Left ventricle myocardium superior (tissue), 1 donor: ENCODE results near the gene SPAG7. TPM values are rescaled to one million over a fixed set of nuclear protein-coding genes. Genes with fewer than 3 reads are reported as not detected.

ENCODE experiments used
- ATAC-seq: fragments of 200-7000 bp; cut with Tn5 transposase; one replicate; pipeline ENCODE4 v1.9.1; 2020; ENCODE audit warnings: mild to moderate bottlenecking, moderate library complexity
- DNase-seq: peaks from one replicate; pipeline ENCODE4 v3.0.0-alpha.2; 2020
- intact Hi-C: fragments of 100-400 bp; cut with micrococcal nuclease; formaldehyde crosslinking; loops from one replicate; pipeline ENCODE4 v1.11.0; 2022
- total RNA-seq: library from RNA; stranded (reverse); fragmentation: NEBNext Ultra II Directional; extraction: Animal tissue kit (Norgen Biotek cat#: 25700); gene quantifications from one replicate; pipeline ENCODE4 v1.2.1, GENCODE V29; 2021
- donor health status: DM: no; HTN: yes; CAD: no; lungs with severe emphysema.

Gene SPAG7
- total RNA-seq, 1 donor from 2014 or later = 151 TPM

DNA sequence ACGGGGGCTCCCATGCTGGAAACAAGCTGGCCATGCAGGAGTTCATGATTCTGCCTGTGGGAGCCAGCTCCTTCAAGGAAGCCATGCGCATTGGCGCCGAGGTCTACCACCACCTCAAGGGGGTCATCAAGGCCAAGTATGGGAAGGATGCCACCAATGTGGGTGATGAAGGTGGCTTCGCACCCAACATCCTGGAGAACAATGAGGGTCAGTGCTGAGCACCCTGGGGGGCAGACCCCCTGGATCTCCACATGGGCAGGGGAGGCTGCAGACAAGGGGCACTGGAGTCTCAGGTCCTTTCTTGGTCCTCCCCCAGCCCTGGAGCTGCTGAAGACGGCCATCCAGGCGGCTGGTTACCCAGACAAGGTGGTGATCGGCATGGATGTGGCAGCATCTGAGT is 12.5 kb downstream of the SPAG7 start:
- intact Hi-C loops = no loop called here
- no peak for DNase-seq
- ATAC-seq = no peak

DNA sequence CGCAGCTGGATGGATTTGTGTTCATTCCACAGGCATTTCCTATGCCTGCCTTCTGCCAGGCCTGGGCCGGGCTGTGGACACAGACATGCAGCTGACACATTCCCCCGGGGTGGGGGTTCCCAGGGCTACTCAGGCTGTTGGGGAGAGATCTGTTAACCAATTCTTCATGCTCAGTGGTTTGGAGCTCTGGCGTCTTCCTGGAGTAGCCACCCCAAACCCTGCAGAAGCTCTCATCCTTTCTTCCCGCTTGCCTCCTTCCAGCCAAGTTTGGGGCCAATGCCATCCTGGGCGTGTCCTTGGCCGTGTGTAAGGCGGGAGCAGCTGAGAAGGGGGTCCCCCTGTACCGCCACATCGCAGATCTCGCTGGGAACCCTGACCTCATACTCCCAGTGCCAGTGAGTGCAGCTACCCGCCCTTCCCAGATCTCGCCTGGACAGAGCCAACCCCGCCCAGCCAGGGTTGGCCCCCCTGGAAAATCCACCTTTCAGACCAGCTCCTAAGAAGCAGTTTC is 14.1 kb downstream of the SPAG7 start:
- ATAC-seq = no peak
- intact Hi-C loops = no loop called here
- no peak for DNase-seq

DNA sequence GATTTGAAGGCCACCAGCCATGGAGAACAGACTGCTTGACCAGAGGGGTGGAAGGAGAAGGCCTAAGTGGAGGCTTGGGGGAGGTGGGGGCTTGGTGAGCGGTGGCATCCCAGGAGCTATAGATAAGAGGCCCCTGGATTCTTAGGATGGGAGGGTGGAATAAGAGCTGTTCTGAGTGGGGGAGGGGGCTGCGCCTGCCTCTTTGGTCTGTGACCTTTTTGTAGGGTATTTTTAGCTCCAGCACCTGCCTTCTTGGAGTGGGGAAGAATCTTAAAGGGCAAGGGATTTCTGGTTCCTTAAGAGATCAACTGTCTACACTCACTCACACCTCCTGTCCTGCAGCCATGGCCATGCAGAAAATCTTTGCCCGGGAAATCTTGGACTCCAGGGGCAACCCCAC is 16.1 kb downstream of the SPAG7 start:
- intact Hi-C loops = no loop called here
- ATAC-seq = no peak
- peak; percentile 49 for DNase-seq

DNA sequence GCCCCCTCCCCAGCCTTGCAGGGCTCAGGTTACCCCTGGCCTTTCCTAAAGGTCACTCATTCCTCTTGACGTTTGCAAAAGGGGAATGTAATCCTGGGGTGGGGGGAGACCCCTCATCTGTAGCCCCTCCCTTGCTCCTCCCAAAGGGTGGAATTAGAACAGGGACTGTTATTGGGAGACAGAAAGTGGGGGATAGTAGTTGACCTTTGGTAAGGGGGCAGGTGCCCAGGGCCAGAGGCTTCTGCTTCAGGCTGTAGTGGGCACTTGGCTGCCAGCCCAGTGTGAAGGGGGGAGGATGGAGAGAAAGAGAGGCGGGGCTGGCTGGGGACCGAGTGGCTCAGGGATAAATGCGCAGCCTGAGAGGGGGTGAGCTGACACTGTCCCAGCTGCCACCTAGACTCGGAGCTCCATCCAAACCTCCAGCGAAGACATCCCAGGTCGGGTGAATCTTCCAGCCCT is 16.8 kb downstream of the SPAG7 start, which contains the start of gene ENO3:
ENO3 (plus strand) TSS at position 374 of the 459 bp plus-strand sequence. CDS start 711 bp downstream, outside the sequence.
- DNase-seq = peak; percentile 66
- intact Hi-C loops = no loop called here
- ATAC-seq = peak; percentile 4

DNA sequence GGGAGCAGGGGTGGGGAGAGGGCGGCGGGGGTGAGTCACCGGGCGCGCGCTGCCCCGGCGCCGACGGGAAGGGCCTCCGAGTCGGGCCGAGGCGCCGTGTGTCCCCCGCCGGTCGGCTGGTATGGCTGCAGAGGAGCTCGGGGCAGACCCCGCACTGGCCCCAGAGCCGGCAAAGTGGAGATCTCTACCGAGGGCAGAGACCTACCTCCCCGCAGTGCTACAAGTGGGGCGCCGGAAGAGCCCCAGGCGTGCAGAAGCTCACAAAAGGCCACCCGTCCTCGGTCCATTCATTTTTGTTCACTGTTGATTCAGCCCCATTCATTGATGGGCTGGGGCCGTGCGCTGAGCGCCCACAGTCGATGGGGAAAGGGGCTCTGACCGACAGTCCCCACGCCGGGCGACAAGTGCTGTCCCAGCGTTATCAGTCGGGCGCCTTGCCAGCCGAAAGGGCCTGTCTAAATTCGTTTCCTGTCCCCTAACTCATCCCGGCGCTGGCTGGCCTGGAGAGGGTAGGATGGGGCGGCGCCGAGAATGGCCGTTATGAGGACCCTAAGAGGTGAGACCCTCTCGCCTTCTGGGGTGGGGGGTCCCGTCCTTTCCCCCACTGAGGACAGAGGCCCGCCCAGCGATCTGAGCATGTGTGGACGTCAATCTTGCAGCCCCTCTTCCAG is 17.4 kb downstream of the SPAG7 start:
- DNase-seq = peak; percentile 87
- peak; percentile 5 for ATAC-seq
- intact Hi-C loops = no loop called here

DNA sequence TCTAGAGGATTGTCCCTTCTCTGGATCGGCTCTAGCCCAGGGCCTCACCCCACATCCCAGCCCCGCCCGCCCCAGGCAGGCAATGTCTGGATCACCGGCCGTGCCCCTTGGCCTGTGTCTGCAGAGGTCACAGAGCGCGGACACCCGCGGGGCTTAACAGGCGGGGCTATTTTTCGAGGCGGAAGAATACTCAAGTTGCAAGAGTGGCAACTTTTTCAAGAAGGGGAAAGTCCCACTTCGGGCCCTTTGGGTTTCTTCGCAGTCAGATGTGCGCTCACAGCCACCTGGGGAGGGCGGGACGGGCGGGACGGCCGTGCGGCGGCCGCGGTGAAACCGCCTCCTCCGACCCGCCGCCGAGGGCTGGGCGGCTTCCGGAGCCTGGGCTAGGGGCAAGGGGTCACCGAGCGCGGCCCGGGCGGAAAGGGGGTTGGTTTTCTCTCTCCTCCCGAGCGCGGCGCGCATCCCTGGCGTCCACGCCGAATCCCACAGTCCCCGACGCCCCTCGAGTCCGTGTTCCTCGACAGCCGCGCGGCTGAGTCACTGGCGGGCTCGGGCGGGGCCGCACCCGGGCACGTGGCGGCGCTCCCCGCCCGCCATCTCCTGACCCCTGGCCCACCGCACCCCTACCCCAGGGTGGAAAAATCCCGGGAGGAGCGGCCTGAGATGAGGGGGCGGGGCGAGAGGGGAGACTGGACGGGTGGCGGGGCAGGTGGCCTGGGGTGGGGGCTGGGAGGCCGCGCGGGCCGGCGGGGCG is 18.1 kb downstream of the SPAG7 start:
- DNase-seq (peak; percentile 80), ATAC-seq (peak; percentile 43)
- intact Hi-C loops = no loop called here

DNA sequence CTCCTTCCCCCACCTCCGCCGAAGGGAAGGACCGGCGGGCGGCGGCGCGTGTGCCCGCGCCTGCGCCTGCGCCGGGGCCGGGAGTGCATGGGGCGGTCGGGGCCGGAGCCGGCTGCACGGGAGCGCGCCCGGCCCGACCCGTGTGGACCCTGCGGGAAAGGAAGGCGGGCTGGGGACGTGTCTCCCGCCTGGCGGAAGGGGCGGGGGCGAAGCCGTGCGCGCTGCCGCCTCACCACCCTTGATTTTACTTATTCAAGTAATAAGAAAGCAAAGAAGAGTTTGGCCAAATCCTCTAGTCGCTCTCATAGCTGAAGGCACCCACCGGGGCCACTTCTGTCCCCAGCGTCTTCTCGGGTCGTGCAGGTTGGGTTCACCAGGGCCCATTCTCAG is 18.7 kb downstream of the SPAG7 start:
- DNase-seq (peak; percentile 93), ATAC-seq (peak; percentile 82)
- intact Hi-C loops = no loop called here

DNA sequence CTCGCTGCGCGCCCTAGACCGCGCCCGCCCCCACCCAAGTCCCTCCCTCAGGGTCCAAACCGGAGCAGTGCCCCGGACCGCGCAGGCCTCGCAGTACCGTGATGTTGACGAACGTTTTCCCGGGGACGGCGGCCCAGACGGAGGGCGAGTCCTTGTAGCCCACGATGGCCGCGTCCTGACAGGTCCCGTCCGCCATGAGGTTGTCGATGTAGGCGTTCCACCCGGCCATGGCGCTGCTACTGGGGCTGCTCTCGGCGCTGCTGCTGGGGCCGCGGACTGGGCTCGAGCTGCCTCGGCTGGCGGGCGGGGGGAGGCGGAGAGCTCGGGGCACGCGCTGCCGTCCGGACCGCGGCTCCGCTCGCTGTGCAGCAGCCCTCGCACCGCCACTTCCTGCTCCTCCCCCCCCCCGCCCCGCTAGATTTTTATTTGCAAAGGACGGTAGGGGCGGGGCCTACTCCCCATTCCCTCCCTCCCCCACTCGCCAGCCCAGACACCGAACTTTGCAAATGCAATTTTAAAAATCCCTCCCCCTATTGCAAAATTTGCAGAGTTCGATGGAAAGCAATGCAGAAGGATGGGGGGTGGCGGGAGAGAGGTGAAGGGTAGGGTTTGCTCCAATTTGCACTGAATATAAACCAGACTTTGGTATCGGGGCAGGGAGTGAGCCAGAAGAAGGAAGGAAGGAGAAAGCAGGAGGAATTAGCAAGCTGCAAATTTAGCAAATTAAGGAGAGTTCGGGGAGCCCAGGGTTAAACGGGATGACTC is 19.3 kb downstream of the SPAG7 start, which contains the start of gene PFN1:
PFN1 (minus strand) TSS at position 365 of the 765 bp plus-strand sequence; CDS start at position 229, 136 bp downstream.
- intact Hi-C loops = no loop called here
- ATAC-seq (peak; percentile 78), DNase-seq (peak; percentile 92)

DNA sequence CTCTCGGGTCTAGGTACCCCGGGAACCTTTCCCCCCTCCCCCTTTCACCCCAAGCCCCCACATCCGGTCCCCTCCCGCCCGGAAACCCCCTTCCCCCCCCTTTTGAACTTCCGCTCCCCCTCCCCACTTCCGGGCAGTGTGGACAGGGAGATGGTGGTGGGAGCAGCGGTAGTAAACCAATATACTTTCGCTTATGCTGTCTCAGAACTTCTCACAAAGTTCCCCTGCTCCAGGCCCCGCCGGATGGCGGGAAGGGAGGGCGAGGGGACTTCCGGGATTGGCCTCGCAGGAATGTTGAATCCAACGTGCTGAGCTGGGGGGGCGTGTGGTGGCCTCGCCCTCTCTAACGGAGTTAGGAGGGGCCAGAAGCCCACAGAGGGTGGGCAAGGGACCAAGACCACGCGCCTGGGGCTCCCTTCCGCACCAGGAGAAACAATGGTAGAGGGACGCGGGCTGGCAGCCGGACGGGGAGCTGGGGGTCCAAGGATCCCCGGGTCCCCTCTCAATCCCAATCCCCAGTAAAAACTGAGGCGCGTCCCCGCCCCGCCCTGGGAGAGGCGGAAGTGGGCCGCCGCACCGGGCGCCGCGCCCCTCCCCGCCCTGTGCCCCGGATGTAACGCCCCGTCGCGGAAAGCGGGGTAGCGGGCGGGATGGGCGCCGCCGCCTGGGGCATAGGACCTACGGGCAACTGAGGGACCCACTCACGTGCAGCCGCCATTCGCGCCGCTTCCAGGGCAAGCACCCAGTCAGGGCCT is 20.0 kb downstream of the SPAG7 start:
- DNase-seq = peak; percentile 79
- ATAC-seq = peak; percentile 28
- intact Hi-C loops = no loop called here

DNA sequence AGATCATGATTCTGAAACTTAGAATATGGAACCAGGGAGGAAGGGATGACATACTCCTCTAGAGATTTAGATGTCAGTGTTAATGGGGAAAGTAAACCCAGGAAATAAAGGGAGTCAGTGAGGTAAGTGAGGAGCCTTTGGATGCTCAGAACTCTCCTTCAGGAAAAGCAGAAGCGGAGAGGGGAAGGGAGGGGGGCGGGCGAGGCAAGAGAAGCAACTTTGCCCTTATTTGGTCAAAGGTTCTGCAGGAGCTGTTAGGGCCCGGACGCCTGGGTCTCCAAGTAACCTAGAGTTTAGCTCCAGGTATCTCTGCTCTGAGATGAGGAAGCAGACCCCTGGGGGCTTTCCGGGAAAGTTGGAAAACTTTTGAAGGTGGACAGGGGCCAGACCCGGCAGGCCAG is 20.6 kb downstream of the SPAG7 start:
- intact Hi-C loops = no loop called here
- no peak for DNase-seq
- ATAC-seq = no peak

DNA sequence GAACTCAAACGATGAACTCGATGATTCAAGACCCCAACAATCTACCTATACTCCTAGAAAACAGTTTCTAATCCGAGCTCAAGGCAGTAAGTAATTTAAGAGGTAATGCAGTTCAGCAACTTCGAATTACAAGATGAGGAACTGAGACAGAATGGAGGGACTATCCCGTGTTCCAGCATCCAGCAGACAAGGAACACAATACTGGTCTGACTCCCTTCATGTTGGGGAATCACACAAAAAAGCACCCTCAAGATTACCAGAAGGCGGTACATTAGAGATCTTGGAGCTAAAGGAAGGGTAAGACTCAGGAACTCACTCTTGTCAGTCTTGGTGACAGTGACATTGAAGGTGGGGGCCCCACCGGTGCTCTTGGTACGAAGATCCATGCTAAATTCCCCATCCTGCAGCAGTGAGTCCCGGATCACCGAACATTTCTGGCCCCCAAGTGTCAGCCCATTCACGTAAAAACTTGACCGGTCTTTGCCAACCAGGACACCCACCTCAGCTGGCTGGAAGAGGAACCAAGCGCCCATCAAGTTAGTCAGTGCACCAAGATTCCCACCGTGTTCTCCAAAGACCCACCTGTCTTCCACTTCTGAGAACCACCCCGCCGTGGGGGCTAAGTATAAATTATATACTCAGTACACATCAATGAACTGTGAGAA is 21.2 kb downstream of the SPAG7 start:
- intact Hi-C loops = no loop called here
- DNase-seq = no peak
- no peak for ATAC-seq

DNA sequence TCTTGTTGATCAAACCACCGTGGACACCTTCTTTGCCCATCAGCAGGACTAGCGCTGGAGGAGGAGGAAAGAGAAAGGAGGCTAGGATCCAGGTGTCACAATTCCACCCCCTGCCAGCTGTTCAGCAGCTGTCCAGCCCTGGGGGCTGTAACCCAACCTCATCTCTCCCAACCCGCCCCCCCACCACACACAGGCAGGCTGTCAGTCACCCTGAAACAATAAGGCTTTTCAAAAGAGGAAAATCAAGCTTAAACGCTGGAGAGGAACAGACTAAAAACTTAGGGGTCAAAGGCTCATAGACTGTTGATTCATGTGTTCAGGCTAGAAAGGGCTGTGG is 21.7 kb downstream of the SPAG7 start:
- DNase-seq = no peak
- ATAC-seq = no peak
- intact Hi-C loops = no loop called here

DNA sequence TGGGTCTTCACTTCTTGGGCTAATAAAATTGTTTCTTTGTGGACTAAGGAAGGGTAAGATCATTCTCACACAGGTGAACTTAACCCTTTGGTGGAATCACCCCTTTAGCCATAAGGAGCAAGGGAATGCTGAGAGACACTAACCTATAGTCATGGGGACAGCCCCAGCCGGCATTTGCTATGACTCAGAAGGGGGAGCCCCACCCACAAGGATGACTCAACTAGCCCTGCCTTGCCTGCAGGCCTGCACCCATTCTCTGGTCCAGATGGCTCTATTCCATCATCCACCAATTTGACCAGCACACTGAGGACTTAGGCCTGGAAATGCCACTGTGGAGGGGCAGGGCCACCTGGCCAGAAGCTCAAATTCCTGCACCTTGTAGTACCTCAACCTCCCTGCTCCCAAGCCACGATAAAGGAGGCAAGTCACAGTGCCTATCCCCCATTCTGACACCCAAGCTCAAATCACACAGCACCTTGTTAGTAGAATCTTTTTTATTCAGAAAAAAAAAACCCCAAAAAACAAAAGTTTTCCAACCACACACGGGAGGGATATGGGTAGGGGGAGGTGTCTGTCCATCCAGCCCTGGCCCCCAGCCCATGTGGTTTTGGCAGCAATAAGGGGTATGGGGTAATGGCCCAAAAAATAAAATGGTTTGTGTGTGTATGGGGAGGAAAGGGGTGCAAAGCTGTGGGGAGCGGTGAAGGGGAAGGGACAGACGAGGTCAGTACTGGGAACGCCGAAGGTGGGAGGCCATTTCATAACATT is 22.3 kb downstream of the SPAG7 start:
- peak; percentile 6 for ATAC-seq
- DNase-seq = peak; percentile 72
- intact Hi-C loops = no loop called here

DNA sequence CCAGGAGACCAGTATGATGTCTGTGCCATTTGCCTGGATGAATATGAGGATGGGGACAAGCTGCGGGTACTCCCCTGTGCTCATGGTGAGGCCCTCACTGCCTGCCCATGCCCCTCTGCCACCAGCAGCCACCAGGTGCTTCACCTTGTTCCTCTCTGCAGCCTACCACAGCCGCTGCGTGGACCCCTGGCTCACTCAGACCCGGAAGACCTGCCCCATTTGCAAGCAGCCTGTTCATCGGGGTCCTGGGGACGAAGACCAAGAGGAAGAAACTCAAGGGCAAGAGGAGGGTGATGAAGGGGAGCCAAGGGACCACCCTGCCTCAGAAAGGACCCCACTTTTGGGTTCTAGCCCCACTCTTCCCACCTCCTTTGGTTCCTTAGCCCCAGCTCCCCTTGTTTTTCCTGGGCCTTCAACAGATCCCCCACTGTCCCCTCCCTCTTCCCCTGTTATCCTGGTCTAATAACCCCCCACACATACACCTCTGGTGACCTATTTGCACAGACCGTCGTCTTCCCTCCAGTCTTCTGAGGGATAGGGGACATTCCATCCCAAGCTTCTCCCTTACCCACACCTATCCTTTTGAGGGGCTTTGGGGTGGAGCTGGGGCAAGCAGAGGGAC is 23.0 kb downstream of the SPAG7 start:
- intact Hi-C loops = no loop called here
- ATAC-seq (no peak), DNase-seq (no peak)

DNA sequence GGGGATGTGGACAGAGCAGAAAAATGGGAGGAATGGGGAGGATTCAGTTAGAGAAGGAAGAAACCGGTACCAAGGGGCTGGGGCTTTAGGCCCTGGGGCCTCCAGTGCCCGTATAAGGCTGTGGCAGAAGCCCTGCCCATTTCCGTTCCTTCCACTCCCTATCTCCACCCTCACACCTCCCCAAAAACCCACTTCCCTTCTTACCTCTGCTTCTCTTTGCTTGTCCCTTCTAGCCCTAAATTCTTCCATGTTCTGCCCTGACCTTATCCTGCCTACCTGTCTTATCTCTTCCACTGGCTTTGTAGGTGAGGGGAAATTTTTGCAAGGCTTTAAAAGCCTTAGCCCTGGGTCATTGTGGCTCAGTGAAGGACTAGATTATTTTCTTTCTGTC is 23.5 kb downstream of the SPAG7 start:
- DNase-seq (no peak), ATAC-seq (no peak)
- intact Hi-C loops = no loop called here

DNA sequence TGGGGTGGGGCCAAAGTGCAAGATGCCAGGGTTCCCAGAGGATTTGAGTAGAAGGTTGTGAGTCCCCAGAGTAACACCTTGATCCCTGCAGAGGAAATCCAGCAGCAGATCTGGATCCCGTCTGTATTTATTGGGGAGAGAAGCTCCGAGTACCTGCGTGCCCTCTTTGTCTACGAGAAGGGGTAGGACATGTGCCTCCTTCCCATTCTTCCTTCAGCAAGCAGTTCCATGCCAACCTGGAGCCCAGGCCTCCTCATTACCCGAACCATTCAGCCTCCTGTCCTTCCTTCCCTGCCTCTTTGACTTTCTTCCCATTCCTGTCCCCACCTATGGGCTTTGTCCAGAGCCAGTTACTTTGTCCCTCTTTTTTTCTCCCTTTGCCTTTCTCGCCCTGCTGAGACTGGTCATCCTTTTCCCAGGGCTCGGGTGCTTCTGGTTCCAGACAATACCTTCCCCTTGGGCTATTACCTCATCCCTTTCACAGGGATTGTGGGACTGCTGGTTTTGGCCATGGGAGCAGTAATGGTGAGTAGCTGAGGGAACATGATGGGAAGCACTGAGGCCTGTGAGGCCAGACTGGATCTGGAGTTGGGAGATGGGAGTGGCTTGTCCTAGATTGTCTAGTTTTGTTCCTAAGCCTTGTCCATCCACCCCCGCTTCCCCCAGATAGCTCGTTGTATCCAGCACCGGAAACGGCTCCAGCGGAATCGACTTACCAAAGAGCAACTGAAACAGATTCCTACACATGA is 24.7 kb downstream of the SPAG7 start:
- ATAC-seq (no peak), DNase-seq (no peak)
- intact Hi-C loops = no loop called here

DNA sequence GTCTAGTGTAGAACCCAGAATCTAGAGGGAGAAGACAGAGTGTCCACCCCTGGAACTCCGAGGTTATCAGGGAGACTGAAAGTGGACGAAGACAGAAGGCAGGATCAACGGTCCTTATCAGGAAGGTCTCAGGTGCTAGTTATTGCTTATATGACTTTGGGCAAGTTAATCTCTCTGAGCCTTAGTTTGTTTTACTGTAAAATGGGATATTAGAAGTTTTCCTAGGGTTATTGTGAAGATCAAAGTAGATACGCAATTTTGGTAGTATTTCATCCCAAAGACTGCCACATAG is 26.4 kb downstream of the SPAG7 start:
- DNase-seq = no peak
- intact Hi-C loops = no loop called here
- no peak for ATAC-seq
